OCI-LY7 (cell line): Measurements from ENCODE around the gene PODNL1. TPM values are rescaled to one million over a fixed set of nuclear protein-coding genes. Genes with fewer than 3 reads are reported as not detected.

Source experiments
- BruUV-seq: library from RNA; stranded (reverse); fragments of 400-500 nt; replicated peaks from 2 replicates; lab custom pipeline; 2021; lab: Mats Ljungman, UMichigan
- CTCF ChIA-PET: fragments of 300-600 bp; sonication (Branson Sonifier 250); formaldehyde crosslinking; loops from one replicate; lab custom pipeline; 2022; ENCODE audit warnings: antibody characterized with exemption; ENCODE audit not compliant: unreplicated experiment; lab: Charles Lee
- POLR2A ChIA-PET: fragments of 300-600 bp; sonication (Branson Sonifier 250); formaldehyde crosslinking; loops from one replicate; lab custom pipeline; 2022; ENCODE audit warnings: antibody characterized with exemption; lab: Charles Lee
- DNase-seq: peaks from one replicate; pipeline ENCODE4 v3.0.0-alpha.2; 2015; ENCODE audit warnings: low spot score
- H2AFZ ChIP-seq: fragments of 200-600 bp; sonication (generic), shearing (Covaris generic); 2 replicates; pipeline ENCODE4 v1.6.1; 2014; ENCODE audit warnings: mild to moderate bottlenecking, antibody characterized with exemption, low read length, moderate library complexity
- H3K27ac ChIP-seq: fragments of 200-600 bp; sonication (generic); 2 replicates; pipeline ENCODE4 v1.5.1; 2014; ENCODE audit warnings: mixed run types, low read depth, mild to moderate bottlenecking, moderate library complexity, low read length, inconsistent platforms; ENCODE audit not compliant: poor library complexity, severe bottlenecking
- H3K36me3 ChIP-seq: fragments of 200-600 bp; sonication (generic); 2 replicates; pipeline ENCODE4 v1.6.1; 2014; ENCODE audit warnings: mild to moderate bottlenecking, antibody characterized with exemption, low read length, moderate library complexity, mixed read lengths; ENCODE audit not compliant: insufficient read depth
- H3K4me1 ChIP-seq: fragments of 200-600 bp; sonication (generic); 2 replicates; pipeline ENCODE4 v1.5.1; 2014; ENCODE audit warnings: mild to moderate bottlenecking, low read length; ENCODE audit not compliant: insufficient read depth, poor library complexity, severe bottlenecking
- H3K4me2 ChIP-seq: fragments of 200-600 bp; sonication (generic); 2 replicates; pipeline ENCODE4 v1.6.1; 2014; ENCODE audit warnings: mild to moderate bottlenecking, low read length
- H3K4me3 ChIP-seq: fragments of 200-600 bp; sonication (generic); 2 replicates; pipeline ENCODE4 v1.5.1; 2014; ENCODE audit warnings: mild to moderate bottlenecking, low read depth, low read length; ENCODE audit not compliant: poor library complexity, severe bottlenecking
- H3K79me2 ChIP-seq: fragments of 200-600 bp; sonication (generic); 2 replicates; pipeline ENCODE4 v1.6.1; 2016; ENCODE audit warnings: low read depth, mild to moderate bottlenecking, low read length, moderate library complexity, mixed read lengths; ENCODE audit not compliant: insufficient read depth
- H3K9me2 ChIP-seq: fragments of 200-600 bp; sonication (generic); 2 replicates; pipeline ENCODE4 v1.6.1; 2016; ENCODE audit warnings: mild to moderate bottlenecking, low read length, mixed read lengths; ENCODE audit not compliant: insufficient read depth
- H3K9me3 ChIP-seq: fragments of 200-600 bp; sonication (generic); 2 replicates; pipeline ENCODE4 v1.6.1; 2014; ENCODE audit warnings: mild to moderate bottlenecking, mixed run types, low read length, mixed read lengths
- H4K20me1 ChIP-seq: fragments of 200-600 bp; sonication (generic); 2 replicates; pipeline ENCODE4 v1.6.1; 2014; ENCODE audit warnings: mild to moderate bottlenecking, antibody characterized with exemption, low read length, moderate library complexity, mixed read lengths; ENCODE audit not compliant: insufficient read depth
- CTCF ChIP-seq: fragments of 200-600 bp; sonication (generic); conservative IDR thresholded peaks from 2 replicates; pipeline ENCODE4 v1.5.1; 2014; ENCODE audit warnings: mild to moderate bottlenecking, antibody characterized with exemption, low read length, moderate library complexity, mixed read lengths
- EZH2phosphoT487 ChIP-seq: fragments of 200-600 bp; sonication (generic); IDR thresholded peaks from 2 replicates; pipeline ENCODE4 v1.6.1; 2018; ENCODE audit warnings: low read depth, borderline replicate concordance, mild to moderate bottlenecking, mixed run types, antibody characterized with exemption, low read length, moderate library complexity, mixed read lengths
- intact Hi-C: fragments of 100-400 bp; cut with micrococcal nuclease; formaldehyde crosslinking; loops from one replicate; pipeline ENCODE4 v1.10.0; 2022; ENCODE audit not compliant: unreplicated experiment
- total RNA-seq, 2 experiments: library from RNA; depleted of rRNA in 1 of 2; stranded (reverse); fragments of >200 nt in 1 of 2; shearing (Covaris generic) in 1 of 2; gene quantifications; 2 replicates each; pipeline ENCODE4 v1.2.3, GENCODE V29; 2014 to 2022

The PODNL1 gene
- total RNA-seq, 2 experiments from 2014 or later, result 0.16 TPM; not detected in 1

GRCh38 chr19:13957051-13957450, 18.8 kb upstream of the PODNL1 start:
- TF ChIP-seq EZH2phosphoT487 (no peak), CTCF (no peak)
- H4K20me1 ChIP-seq, result no peaks in the 10 kb centered on the region
- no peak overlapping the region for H3K27ac ChIP-seq
- H3K4me3 ChIP-seq, result no peak overlapping the region
- peaks cover 11% of the 10 kb centered on the region for H3K4me1 ChIP-seq
- intact Hi-C loops, result no loop called here
- CTCF ChIA-PET, result no interaction called here
- no peaks in the 10 kb centered on the region for H3K9me2 ChIP-seq
- H3K9me3 ChIP-seq, result no peaks in the 10 kb centered on the region
- no peak for DNase-seq
- H3K79me2 ChIP-seq, result peaks cover 16% of the 10 kb centered on the region
- POLR2A ChIA-PET, result no interaction called here
- no peak overlapping the region for H2AFZ ChIP-seq
- H3K4me2 ChIP-seq, result no peak overlapping the region
- H3K36me3 ChIP-seq, result peaks cover 72% of the 10 kb centered on the region
- no TSS peak for BruUV-seq

GRCh38 chr19:13956365-13956744, 18.1 kb upstream of the PODNL1 start:
- no TSS peak for BruUV-seq
- no peak overlapping the region for H3K4me3 ChIP-seq
- no peak for DNase-seq
- peaks cover 65% of the 10 kb centered on the region for H3K36me3 ChIP-seq
- H2AFZ ChIP-seq, result no peak overlapping the region
- TF ChIP-seq CTCF (no peak), EZH2phosphoT487 (no peak)
- H3K4me2 ChIP-seq, result no peak overlapping the region
- H3K79me2 ChIP-seq, result peaks cover 16% of the 10 kb centered on the region
- no peaks in the 10 kb centered on the region for H3K9me3 ChIP-seq
- no peaks in the 10 kb centered on the region for H3K9me2 ChIP-seq
- H3K4me1 ChIP-seq, result peaks cover 16% of the 10 kb centered on the region
- intact Hi-C loops, result no loop called here
- POLR2A ChIA-PET, result no interaction called here
- H4K20me1 ChIP-seq, result no peaks in the 10 kb centered on the region
- CTCF ChIA-PET, result no interaction called here
- no peak overlapping the region for H3K27ac ChIP-seq

GRCh38 chr19:13955662-13956364, 17.6 kb upstream of the PODNL1 start:
- H3K4me3 ChIP-seq, result no peak overlapping the region
- H3K9me2 ChIP-seq, result no peaks in the 10 kb centered on the region
- no TSS peak for BruUV-seq
- H3K36me3 ChIP-seq, result peaks cover 61% of the 10 kb centered on the region
- no peak overlapping the region for H2AFZ ChIP-seq
- no peaks in the 10 kb centered on the region for H3K9me3 ChIP-seq
- H3K27ac ChIP-seq, result no peak overlapping the region
- CTCF ChIA-PET, result no interaction called here
- no peaks in the 10 kb centered on the region for H4K20me1 ChIP-seq
- peaks cover 16% of the 10 kb centered on the region for H3K4me1 ChIP-seq
- DNase-seq, result no peak
- no peak for TF ChIP-seq EZH2phosphoT487
- TF ChIP-seq CTCF, result no peak
- no peak overlapping the region for H3K4me2 ChIP-seq
- POLR2A ChIA-PET, result no interaction called here
- intact Hi-C loops, result no loop called here
- H3K79me2 ChIP-seq, result peaks cover 16% of the 10 kb centered on the region
